Fibroblast of peridontal ligament (primary cell): ENCODE measurements around the gene RAD21L1.
"Not testable (repeated sequence)": the region's sequence is repeated elsewhere in the genome, so short reads cannot be mapped to it uniquely, and the experiment has no call there.

Experiments used
- DNase-seq: peaks from one replicate; pipeline ENCODE4 v3.0.0-alpha.2; 2010; ENCODE audit errors: extremely low read depth

The RAD21L1 gene

DNA sequence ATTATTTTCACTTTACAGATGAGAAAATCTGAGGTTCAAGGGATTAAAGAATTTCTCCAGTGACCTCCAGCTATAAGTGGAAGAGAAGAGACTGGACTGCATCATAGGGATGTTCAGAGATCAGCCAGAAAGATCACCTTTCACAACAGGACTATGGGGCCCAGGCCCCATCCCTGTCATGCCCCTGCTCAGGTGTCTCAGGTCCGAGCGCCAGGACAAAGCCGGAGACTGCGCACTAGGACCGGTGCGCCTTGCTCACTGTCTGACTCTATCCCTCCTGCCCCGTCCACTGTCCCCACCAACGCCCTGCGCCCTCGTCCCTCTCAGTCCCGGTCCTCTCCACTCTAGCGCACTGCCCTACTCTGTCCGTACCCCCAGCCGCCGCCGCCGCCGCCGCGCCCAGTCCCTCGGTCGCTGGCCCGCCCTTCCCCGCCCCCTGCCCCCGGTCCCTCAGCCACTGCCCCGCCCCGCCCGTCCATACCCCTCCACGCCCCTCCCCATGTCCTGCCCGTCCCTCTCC lies 521 bp upstream of the RAD21L1 start:
- no peak for DNase-seq

- no peak for DNase-seq
These were observed 3.7 kb downstream of the RAD21L1 start for GRCh38 chr20:1229541-1229940.

- DNase-seq, result no peak
These were observed 6.7 kb downstream of the RAD21L1 start for GRCh38 chr20:1232286-1233111.

GRCh38 chr20:1240549-1240948 lies 14.7 kb downstream of the RAD21L1 start:
- DNase-seq, result no peak

DNA sequence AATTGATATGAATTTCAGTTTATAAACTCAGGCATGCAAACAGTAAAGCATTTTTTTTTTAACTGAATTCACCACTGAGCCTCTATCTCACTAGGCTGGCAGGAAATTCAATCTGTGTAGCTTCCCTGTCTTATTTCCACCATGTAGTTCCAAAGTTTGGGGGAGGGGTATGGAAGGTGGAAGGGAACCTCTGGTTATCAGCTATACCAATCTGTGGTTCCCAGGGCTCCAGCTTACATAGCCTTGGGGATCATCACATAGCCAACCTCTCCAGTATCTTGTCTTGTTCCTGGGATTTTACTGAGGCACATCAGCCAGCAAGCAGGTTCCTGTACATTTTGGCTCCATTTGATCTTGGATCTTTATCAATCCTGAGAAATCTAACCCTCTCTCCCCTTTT lies 15.6 kb downstream of the RAD21L1 start:
- DNase-seq, result no peak

- DNase-seq, result no peak
These were observed 16.3 kb downstream of the RAD21L1 start for GRCh38 chr20:1242099-1242498.

DNA sequence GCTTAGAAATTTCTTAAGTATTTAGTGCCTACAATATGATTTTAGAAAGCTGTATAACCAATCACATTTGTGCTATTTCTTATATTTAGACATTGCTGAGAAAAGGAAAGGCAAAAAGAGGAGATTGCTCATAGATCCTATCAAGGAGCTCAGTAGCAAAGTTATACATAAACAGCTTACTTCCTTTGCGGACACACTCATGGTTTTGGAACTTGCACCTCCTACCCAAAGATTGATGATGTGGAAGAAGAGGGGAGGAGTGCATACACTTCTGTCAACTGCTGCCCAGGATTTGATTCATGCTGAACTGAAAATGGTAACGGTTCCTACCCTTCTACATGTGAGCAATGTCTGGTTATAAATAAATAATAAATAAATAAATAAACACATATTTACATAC lies 16.7 kb downstream of the RAD21L1 start:
- DNase-seq, result peak; percentile 90

- no peak for DNase-seq
These were observed 19.7 kb downstream of the RAD21L1 start for GRCh38 chr20:1245578-1245977.

GRCh38 chr20:1247689-1248088 lies 21.8 kb downstream of the RAD21L1 start:
- DNase-seq, result no peak

- DNase-seq, result not testable (repeated sequence)
These were observed 24.4 kb downstream of the RAD21L1 start for GRCh38 chr20:1250282-1250681.

- DNase-seq, result no peak
These were observed 26.6 kb downstream of the RAD21L1 start for GRCh38 chr20:1252416-1252815.

DNA sequence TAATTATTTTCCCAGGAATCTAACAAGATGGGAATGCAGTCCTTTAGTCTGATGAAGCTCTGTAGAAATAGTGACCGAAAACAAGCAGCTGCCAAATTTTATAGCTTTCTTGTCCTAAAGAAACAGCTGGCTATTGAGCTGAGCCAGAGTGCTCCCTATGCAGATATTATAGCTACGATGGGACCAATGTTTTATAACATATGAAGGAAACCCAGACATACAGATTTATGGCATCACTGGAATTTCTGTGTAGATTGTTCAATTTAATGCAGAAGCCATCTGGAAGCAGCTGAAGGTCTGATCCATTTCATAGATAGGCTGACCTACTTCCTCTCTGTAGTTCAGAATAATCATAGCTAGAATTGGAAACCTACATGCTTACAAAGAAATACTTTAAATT lies 28.4 kb downstream of the RAD21L1 start:
- no peak for DNase-seq

DNA sequence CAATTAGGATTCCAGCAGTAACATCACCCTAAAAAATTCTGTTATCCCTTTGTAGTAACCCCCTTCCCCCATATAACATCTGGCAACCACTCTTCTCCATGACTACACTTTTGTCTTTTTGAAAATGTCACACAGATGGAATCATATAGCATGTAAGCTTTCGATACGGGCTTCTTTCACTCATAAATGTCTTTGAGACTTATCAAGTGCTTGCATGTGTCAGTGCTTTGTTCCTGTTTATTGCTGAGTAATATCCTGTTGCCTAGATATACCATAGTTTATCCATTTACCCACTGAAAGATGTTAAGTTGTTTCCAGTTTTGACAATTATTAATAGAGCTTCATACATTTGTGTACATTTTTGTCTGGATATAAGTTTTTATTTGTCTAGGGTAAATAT lies 29.8 kb downstream of the RAD21L1 start:
- DNase-seq, result no peak

DNA sequence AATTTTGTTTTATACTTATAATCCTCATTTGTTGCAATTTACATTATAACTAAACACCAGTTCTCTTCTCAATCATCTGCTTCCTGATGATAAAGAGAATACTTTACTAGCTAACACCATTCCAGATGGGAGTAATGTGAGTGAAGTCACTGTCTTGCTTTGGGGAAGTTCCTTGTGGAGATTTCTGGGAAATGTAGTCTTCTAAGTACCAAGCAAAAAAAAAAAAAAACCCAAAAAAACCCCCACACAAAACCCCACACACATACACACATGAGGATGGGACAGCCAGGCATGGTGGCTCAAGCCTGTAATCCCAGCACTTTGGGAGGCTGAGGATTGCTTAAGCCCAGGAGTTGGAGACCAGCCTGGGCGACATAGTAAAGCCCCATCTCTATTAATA lies 38.0 kb downstream of the RAD21L1 start:
- peak; percentile 60 for DNase-seq

- DNase-seq, result no peak
These were observed 38.9 kb downstream of the RAD21L1 start for GRCh38 chr20:1264727-1265126.

- peak; percentile 14 for DNase-seq
These were observed 39.5 kb downstream of the RAD21L1 start for GRCh38 chr20:1265226-1265915.

DNA sequence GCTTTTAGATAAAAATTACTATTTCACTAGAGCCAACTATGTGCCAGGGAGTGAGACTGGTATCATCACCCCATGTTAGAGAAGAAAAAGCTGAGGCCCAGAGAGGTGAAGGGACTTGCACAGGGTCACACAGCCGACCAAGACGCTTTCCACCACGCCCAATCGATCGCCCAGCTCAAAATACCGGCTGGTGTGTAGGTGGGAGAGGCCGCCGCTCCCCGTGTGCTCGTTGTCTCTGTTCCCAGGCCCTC lies 40.0 kb downstream of the RAD21L1 start:
- DNase-seq, result no peak

GRCh38 chr20:1266167-1266973 lies 40.5 kb downstream of the RAD21L1 start, which contains the start of gene SNPH:
Gene SNPH (plus strand): TSS chr20:1266294. CDS start chr20:1296240, 29,946 bp downstream.
- DNase-seq, result peak; percentile 70

- DNase-seq, result no peak
These were observed 41.3 kb downstream of the RAD21L1 start for GRCh38 chr20:1267161-1267560.

- DNase-seq, result no peak
These were observed 42.0 kb downstream of the RAD21L1 start for GRCh38 chr20:1267809-1268374.

- no peak for DNase-seq
These were observed 43.4 kb downstream of the RAD21L1 start for GRCh38 chr20:1269235-1269634.

GRCh38 chr20:1269850-1270249 lies 44.0 kb downstream of the RAD21L1 start:
- DNase-seq, result no peak
